HL-60/S4 treated with retinoic acid at 250 ng/mL for 4 days and 3 days (cell line): ENCODE measurements around the gene SERPINA10.
"Not testable (repeated sequence)": the region's sequence is repeated elsewhere in the genome, so short reads cannot be mapped to it uniquely, and the experiment has no call there.

Source experiments
- in situ Hi-C: fragments of 300-500 bp; cut with MboI; formaldehyde crosslinking; loops from 2 replicates; pipeline ENCODE4 v1.7.0; 2022; ENCODE audit warnings: low sequenced_read_pairs

The SERPINA10 gene

DNA sequence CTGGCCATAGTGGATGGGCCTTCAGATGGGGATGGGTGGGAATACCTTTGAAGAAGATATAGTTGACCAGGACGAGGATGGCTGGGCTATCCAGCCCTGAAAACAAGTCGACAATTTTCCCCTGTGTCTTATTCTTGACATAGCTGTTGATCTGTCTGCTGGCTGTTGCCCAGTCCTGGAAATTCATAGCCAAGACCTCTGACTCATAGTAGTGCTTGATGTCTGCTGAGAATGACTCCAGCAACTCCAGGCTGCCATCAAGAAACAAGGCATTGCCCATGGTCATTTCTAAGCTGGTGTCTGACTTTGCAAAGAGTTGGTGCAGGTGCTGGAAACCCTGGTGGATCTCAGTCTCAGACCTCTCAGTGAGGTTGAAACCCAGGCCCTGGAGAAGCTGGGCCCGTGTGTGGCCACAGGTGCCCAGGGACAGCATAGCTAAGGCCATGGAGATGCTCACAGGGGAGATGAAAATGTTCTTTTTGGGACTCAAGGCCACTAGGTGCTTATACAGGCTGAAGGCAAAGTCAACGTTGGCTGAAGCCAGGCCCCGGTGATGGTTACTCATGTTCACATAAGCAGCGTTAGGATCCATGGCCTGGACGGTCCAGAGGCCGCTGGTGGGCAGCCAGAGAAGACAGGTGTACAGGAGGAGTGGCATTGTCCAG, 21.1 kb upstream of the SERPINA10 start:
- in situ Hi-C loops: no loop called here

DNA sequence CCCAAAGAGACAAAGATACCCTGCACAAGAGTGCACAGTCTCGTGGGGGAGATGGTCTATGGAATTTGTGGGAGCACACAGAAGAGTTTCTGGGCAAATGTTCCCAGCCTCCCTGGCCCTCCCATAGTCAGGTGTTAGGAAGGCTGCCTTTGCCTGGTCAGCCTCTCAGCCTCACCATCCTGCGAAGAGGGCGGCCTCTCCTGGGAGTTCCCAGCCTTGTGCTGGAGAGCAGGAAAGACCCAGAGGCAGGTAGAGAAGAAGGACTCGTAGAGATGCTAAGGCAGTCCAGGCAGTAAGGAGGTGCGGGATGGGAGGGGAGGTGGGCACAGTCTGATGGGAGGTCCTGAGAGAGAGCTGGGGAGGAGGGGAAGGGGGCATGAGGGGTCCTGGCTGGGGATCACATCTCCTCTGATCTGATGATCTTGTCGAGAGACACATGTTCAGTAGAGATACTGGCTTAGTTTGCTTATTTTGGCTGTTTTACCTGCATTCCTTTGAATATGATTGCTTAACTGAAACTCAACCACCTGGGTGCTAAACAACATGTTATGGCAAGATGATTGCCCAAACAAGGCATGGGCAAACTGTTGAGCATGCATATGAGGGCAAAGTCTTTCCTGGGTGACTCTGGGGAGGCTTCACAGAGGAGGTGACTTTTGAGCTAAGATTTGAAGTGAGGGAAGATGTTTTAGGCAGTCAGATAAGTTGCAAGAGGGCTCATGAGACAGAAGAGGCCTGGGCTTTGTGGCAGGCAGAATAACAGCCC, 19.6 kb upstream of the SERPINA10 start:
- in situ Hi-C loops: no loop called here

DNA sequence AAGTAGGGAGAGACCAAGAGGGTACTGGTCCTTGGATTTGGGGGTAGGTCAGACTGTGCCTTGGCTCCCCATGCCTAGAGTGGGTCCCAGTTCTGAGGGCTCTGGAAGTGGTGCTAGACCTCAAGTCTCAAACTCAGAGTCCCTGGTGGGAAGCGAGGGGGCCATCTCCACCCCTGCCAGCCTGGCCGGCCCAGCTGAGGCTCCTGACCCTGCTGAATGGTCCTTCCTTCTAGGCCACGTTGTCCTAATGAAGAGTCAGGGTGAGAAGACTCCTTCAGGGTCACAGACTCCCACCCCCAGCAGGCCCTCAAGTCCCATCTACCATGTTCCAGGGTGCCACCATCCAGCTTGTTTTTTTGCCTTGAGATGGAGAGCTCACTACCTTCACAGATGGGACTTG, 17.2 kb upstream of the SERPINA10 start:
- in situ Hi-C loops: no loop called here

DNA sequence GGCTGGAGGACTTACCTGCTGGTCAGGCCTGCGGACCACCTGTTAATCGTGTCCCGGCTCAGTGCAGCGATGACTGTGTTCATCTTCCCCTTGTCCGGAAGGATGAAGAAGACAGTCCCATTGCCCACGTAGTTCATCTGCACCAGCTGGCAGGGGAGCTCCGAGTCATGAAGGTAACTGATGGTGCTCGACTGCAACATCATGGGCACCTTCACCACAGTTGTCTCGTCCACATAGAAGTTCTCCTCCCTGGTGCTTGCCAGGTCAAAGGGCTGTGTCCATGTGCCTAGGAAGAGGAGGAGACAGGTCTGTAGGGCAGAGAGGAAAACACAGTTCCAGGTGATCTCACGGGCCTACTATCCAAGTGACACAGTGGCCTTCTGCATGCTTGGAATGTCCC, 16.7 kb upstream of the SERPINA10 start:
- in situ Hi-C loops: no loop called here

DNA sequence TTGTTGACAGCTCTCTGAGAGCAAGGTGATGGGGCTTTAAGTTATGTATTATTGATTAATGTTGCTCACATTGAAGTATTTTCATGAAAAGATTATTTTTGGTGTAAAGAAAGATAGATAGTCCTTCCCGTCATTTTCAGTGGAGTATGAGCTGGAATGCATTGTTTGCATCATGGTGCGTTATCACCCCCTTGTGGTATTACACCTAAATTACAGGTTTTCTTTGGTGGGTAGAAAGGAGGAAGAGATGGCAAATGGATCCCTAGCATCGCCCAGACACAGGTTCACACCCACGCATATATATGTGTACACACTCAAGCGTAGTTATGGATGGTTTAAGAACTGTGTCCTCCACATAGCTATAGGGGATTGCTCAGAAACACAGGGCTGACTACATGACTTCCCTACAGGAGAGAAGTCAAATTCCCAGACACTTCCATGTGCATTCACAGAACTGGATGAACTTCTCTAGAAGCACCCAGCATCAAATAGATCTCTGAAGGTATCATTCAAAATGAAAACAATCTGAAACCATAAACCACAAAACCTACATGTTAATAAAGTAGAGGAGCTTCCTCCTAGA, 14.4 kb upstream of the SERPINA10 start:
- in situ Hi-C loops: no loop called here

DNA sequence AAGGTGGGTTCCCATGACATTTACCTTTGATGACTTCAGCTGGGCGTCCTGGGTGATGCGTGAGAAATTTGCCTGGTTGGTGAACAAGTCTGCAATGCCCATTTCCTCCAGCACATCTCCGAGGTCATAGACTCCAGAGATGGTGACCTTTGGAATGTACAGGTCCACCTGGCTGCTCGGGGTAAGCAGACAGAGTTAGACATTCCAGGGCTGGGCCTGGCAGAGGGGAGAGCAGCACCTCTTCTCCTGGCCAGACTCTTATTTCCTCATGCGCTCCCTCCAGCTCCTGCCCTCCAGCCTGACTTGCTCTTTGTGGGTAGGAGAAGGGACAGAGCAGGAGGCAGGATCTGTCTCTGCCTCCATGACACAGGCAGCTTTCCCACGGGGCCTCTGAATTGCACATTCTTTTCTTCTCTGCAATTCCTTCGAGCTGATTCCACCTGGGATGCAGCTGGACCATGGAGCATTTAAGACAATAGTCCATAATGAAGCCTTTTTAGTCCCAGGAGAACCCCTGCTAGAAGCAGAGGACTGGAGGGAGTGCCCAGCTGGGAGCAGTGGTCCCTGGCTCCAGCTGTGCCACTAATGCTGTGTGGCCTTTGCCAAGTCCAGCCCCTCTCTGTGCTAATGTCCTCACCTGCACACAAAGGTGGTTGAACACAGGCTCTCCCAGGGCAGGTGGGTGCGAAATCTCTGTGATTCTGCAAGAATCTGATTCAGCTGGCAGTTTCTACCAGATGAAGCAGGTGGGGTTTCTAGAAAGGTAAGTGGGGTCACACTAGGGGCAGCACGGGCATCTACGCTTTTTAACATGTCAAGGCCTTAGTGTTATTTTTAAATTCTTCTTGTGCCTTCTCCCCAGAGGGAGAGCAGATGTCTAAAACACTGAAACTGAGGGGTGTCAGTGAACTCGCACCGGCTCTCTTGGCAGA, 13.2 kb upstream of the SERPINA10 start:
- in situ Hi-C loops: no loop called here

DNA sequence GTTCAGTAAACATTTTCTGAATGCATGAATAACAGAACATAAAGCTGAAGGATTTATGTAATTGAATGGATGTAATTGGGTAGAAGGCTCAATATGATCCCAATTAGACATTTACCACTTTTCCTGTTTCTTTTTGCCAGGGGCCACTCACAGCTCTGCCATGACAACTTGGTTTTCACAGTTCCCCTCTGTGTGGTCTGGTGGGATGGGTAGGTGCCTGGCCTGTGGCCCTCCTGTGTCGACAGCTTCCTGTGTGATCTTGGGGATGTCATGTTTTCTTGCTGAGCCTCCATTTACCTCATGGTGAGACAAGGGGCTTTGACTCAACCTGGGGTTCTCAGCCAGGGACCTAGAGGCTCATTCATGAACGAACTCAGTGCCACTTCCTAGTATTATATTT, 12.6 kb upstream of the SERPINA10 start:
- in situ Hi-C loops: no loop called here

DNA sequence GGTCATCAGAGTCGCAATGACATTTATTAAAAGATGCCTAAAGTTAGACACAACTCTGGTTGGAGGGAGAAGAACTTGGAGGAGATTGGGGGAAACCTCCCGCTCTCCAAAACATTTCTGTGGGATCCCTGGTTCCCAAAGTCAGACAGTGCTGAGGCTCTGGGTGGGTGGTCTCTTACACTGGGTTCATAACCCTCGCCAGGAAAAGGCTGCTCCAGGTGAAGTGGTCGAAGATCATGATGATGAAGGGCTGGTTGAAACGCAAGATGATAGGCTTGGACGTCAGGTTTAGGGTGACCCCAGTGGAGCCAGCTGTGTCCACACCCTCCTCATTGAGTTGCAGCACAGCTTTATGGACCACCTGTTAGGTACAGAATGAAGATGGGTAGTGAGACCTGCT, 11.2 kb upstream of the SERPINA10 start:
- in situ Hi-C loops: no loop called here

DNA sequence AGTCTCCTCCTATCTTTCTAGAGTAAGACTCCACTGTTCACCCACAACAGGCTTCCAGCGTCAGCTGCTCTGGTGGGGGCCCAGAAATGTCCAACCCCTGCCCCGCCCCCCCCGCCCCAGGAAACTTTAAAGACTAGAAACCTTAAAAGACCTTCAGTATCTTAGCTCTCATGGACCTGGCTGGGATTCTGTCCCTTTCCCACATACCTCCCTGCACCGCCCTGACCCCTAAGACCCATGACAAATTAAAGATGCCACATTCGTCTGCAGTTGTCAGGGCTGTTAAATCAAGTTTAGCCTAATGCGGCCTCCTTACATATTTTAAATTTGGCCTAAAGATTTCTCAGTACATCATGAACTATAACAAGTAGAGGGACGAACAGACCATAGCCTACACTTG, 10.0 kb upstream of the SERPINA10 start:
- in situ Hi-C loops: no loop called here

DNA sequence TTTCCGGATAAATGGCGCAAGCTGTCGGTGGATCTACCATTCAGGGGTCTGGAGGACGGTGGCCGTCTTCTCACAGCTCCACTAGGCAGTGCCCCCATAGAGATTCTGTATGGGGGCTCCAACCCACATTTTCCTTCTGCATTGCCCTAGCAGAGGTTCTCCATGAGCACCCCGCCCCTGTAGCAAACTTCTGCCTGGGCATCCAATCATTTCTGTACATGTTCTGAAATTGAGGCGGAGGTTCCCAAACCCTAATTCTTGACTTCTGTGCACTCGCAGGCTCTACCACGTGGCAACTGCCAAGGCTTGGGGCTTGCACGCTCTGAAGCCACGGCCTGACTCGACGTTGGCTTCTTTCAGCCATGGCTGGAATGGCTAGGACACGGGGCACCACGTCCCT, 5.1 kb upstream of the SERPINA10 start:
- in situ Hi-C loops: no loop called here

DNA sequence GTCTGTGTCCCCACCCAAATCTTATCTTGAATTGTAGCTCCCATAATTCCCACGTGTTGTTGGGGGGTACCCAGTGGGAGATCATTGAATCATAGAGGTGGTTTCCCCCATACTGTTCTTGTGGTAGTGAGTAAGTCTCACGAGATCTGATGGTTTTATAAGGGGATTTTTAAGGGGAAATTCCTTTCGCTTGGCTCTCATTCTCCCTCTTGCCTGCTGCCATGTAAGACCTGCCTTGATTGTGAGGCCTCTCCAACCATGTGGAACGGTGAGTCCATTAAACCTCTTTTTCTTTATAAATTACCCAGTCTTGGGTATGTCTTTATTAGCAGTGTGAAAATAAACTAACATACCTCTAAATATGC, 3.1 kb upstream of the SERPINA10 start:
- in situ Hi-C loops: not testable (repeated sequence)

DNA sequence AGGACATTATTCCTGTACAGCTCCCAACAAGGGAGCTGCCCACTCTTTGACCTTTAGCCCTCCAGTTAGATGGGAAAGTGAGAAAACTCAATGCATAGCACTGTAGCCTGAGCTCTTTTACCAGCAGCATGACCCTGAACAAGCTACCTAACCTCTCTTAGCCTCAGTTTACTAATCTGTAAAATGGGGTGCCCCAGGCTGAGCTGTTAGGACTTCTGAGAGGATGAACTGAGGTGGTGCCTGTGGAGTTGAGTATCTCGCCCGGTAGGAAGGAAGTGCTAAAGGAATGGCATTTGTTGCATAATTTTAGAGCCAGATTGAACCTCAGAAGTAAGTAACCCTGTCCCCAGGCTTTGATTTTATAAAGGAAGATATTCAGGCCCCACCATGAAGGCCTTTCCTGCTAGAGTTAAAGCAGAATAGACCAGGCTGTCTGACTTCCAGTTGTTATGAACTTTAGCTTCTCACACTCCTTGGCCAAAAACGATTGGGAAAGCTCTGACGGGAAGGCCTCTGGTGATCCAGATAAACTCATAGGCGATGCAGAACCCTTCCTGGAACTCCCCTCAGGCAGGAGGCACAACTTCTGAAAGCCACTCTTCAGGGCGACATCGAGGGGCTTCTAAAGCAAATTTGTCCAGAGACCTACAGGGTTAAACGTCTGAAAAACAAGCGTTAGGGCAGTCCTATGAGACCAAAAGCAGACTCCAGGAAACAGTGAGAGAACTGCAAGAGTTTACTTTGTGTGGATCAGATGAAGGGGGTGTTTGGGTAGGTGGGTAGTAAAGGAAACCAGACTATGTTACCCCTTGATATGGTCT, 2.5 kb upstream of the SERPINA10 start:
- in situ Hi-C loops: no loop called here

DNA sequence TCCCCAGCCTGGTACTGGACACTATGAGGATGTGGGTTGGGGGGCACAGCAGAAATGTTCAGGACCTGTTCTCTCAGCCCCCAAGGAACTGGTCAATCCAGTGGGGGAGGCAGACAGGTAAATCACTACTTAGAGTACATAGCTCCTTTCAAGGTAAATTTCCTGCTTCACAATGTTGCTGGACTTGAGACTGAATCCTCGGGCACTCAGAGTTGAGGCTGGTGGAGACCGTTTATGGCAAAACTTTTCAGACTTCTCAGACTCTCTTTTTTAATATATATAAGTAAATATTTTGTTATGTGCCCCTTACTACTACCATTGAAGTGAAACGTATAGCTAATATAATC, 483 bp upstream of the SERPINA10 start:
- in situ Hi-C loops: no loop called here

DNA sequence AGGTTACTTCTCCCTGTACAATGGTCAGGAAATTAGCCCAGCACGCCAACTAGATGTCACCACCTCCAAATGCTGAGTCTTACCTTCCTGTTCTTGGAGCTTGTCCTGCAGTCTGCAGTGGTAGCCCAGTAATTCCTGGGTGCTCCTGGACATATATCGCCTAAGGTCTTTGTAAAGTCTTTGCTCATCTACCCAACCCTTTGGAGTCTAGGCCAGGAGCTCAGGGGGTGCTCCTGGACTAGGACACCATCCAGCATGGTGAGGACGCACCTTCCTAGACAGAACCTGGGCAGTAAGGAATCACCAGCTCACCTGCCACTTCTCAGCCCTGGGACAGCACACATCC, 569 bp downstream of the SERPINA10 start:
- in situ Hi-C loops: no loop called here

DNA sequence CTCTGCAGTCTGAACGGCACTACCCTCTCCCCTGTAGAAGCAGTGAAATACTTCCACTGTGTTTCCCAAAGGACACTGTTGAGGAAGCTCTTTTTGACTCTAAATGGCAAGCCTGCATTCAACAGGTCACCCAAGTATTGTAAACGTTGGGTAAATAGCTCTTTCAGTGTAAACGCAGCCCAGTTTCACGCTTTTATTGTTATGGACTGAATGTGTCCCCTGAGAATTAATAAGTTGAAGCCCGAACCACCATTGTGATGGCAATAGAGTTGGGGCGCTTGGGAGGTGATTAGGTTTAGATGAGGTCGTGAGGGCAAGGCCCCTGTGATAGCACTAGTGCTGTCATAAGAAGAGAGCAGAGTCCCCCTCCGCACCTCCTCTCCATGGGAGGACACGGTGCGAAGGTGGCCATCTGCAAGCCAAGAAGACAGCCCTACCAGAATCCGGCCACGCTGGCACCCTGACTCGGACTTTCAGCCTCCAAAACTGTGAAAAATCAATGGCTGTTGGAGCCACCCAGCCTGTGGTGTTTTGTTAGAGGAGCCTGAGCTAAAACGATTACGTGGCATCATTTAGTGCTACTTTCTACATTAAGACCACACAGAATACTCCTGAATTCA, 1.1 kb downstream of the SERPINA10 start:
- in situ Hi-C loops: no loop called here

DNA sequence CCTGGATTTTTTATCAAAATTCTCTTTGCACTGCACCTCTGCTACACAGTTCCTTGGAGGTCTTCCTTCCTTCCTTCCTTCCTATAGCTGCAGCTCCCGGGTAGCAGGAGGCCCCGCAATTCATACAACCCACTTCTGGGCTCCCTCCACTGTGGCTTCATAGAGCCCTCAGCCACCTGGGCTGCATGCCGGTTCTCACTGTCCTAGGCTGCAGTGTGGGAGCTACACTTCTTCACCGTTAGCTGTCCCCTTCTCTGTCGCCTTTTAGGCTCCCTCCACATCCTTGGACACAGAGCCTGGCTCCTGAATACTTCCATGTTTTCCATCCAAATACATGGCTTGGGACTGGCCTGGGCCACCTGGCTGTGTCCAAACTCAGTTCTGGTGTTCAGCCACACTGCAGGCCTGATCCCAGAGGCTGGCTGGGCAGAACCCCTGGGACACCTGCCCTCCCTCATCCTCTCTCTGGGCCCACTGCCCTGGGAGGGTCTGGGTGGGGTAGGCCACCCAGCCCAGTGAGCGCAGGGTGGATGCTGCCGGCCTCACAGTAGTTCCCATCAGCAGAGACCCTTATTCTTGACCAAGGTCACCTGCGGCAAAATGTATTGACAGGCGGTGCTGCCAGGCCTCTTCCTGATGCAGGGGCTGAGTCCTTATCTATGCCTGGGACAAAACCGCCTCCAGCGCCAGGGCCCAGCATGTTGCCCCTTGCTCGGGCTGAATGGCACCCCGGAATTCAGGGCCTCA, 1.7 kb downstream of the SERPINA10 start:
- in situ Hi-C loops: no loop called here

DNA sequence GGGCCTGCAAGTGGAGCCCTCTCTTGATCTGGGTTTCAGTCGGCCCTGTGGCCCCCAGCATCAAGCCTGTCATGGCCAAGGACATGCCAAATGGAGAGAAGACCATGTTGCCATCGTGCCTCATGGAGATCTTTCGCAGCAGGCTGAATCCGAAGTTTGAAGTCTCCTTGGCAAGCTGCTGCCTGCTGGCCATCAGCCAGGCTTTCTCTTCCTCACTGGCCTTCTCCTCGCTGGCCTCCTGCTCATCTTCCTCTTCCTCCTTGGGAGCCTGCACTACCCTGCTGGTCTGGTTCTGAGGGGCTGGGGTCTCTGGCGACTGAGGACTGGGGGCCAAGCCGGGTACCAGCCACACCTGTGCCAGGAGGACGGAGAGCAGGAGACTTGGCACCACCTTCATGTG, 2.9 kb downstream of the SERPINA10 start:
- in situ Hi-C loops: no loop called here

DNA sequence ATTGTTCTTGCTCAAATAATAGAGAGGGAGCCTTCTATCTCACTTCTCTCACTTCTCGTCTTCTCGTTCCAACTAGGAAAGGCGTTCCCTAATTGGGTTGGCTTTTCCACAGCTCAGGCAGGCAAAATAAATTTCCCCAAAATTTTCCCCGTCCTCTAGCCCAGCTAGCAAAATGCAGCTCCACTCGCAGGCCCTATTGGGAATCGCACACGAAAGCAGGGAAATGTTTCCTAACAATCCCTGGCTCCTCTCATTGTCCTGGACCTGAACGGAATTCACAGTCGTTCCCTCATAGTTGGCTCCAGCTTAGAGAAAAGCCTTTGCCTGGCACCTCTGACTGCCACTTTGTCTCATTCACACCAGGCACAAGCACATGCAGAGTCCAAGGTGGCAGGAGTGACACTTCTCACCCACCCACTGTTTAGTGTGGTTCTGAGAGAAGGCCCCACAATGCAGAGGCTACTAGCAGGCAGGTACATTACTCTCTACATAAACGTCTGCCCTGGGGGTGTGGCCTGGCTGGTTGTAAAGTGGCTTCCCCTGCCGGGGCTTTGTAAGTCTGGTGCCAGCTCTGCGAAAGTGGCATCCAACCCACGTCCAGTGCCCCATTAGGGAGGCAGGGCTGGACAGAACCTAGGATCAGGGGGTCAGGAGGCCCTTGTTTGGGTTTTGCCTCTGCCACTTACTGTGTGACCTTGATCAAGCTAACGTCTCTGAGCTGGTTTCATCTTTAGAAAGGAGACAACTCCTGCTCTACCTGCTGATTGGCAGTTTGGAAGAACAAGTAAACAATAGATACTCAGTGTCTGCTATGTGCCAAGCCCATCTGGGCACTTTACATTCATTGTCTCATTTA, 4.2 kb downstream of the SERPINA10 start:
- in situ Hi-C loops: no loop called here

DNA sequence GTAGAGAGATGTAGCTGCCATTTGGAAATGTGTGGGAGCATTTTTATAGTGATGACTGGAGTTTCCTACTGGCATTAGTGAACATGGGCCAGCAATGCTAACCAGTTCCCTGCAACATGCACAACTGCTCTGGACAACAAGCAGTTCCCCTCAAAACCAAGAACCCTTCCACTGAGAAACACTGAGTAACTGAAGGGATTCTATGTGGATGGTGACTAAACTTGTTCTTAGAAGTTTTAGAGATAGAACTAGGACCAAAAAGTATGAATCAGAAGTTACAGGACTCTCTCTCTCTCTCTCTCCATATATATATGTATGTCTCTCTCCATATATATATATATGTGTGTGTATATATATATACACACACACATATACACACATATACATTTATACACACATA, 7.9 kb downstream of the SERPINA10 start:
- in situ Hi-C loops: no loop called here
